Measurements from ENCODE around the gene CYP4V2. TPM values are rescaled to one million over a fixed set of nuclear protein-coding genes. Genes with fewer than 3 reads are reported as not detected.

The CYP4V2 gene
- total RNA-seq, 4 donors from 2014 or later, result 4.3 to 14.7 (median 4.8) TPM

DNA sequence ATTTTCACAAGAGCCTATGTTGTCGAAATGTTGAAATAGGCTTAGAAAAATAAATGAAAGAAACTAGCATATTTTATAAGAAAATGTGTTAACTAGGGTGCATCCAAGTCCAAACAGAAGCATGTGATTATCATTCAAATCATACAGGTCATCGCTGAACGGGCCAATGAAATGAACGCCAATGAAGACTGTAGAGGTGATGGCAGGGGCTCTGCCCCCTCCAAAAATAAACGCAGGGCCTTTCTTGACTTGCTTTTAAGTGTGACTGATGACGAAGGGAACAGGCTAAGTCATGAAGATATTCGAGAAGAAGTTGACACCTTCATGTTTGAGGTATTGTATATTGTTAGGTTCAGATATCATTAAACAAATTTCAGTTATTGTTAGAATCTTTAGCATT is 9.6 kb downstream of the CYP4V2 start:
- WGBS, 2 donors, result 85 to 87% methylated on average over 7 of the region's 7 CpGs
- no peak for TF ChIP-seq POLR2A (IDR thresholded peaks at IDR 0.05)
- TF ChIP-seq, protein P1, sequence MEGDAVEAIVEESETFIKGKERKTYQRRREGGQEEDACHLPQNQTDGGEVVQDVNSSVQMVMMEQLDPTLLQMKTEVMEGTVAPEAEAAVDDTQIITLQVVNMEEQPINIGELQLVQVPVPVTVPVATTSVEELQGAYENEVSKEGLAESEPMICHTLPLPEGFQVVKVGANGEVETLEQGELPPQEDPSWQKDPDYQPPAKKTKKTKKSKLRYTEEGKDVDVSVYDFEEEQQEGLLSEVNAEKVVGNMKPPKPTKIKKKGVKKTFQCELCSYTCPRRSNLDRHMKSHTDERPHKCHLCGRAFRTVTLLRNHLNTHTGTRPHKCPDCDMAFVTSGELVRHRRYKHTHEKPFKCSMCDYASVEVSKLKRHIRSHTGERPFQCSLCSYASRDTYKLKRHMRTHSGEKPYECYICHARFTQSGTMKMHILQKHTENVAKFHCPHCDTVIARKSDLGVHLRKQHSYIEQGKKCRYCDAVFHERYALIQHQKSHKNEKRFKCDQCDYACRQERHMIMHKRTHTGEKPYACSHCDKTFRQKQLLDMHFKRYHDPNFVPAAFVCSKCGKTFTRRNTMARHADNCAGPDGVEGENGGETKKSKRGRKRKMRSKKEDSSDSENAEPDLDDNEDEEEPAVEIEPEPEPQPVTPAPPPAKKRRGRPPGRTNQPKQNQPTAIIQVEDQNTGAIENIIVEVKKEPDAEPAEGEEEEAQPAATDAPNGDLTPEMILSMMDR (IDR thresholded peaks at IDR 0.05), result no peak
- DNase-seq (ENCODE audit: low spot score in 2 of 2), result no peak
- intact Hi-C loops (cut with DNase I; ENCODE audit: low total_unique reads), result no loop called here
- no peak overlapping the region for H3K4me3 ChIP-seq (ENCODE audit: low read depth, poor library complexity, severe bottlenecking)

- 49% methylated on average over 9 of the region's 9 CpGs for WGBS, 2 donors
- intact Hi-C loops (cut with DNase I; ENCODE audit: low total_unique reads), result no loop called here
- H3K4me3 ChIP-seq (ENCODE audit: low read depth, poor library complexity, severe bottlenecking), result no peak overlapping the region
- TF ChIP-seq, protein P1 (IDR thresholded peaks at IDR 0.05), result no peak
- TF ChIP-seq POLR2A (IDR thresholded peaks at IDR 0.05), result no peak
- no peak for DNase-seq (ENCODE audit: low spot score in 2 of 2)
Observed at GRCh38 chr4:186201535-186202230, 10.3 kb downstream of the CYP4V2 start.

DNA sequence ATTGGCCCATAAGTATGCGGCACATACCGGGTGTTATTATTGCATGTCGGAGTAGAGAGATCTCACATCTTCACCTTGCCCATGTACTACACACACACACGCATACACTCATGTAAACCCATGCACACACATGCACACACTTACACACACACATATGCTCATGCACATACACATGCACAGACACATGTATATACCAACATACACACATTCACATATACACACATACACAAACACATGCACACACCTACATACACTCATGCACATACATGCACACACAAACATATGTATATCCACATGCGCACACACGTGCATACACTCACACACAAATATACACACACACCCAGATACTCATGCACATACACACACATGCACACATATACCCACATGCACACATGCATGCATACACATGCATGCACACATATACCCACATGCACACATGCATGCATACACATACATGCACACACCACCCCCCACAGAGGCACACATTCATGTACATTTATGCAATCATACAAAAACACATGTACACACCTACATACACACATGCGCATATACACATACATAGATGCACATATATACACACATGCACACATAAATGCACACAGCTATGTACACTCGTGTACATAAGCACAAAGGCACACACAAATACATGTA is 11.2 kb downstream of the CYP4V2 start:
- WGBS, 2 donors, result 89 to 93% methylated on average over 8 of the region's 8 CpGs
- intact Hi-C loops (cut with DNase I; ENCODE audit: low total_unique reads), result no loop called here

GRCh38 chr4:186203406-186203805 is 12.0 kb downstream of the CYP4V2 start:
- no peak for DNase-seq (ENCODE audit: low spot score in 2 of 2)
- 46 to 54% methylated on average over 12 of the region's 12 CpGs for WGBS, 2 donors
- no peak for TF ChIP-seq POLR2A (IDR thresholded peaks at IDR 0.05)
- TF ChIP-seq, protein P1 (IDR thresholded peaks at IDR 0.05), result no peak
- intact Hi-C loops (cut with DNase I; ENCODE audit: low total_unique reads), result no loop called here
- H3K4me3 ChIP-seq (ENCODE audit: low read depth, poor library complexity, severe bottlenecking), result no peak overlapping the region

More for the DNA sequence above, 11.2 kb downstream of the CYP4V2 start:
- no peak overlapping the region for H3K4me3 ChIP-seq (ENCODE audit: low read depth, poor library complexity, severe bottlenecking)
- DNase-seq (ENCODE audit: low spot score in 2 of 2), result no peak
- no peak for TF ChIP-seq POLR2A (IDR thresholded peaks at IDR 0.05)
- TF ChIP-seq, protein P1 (IDR thresholded peaks at IDR 0.05), result no peak

GRCh38 chr4:186204103-186204559 is 12.8 kb downstream of the CYP4V2 start:
- H3K4me3 ChIP-seq (ENCODE audit: low read depth, poor library complexity, severe bottlenecking), result no peak overlapping the region
- 56 to 81% methylated on average over 44 to 45 of the region's 45 CpGs for WGBS, 2 donors
- TF ChIP-seq, protein P1 (IDR thresholded peaks at IDR 0.05), result no peak
- TF ChIP-seq POLR2A (IDR thresholded peaks at IDR 0.05), result no peak
- intact Hi-C loops (cut with DNase I; ENCODE audit: low total_unique reads), result no loop called here
- DNase-seq (ENCODE audit: low spot score in 2 of 2), result peak; percentile 21 to 84

All from lower leg skin (tissue), 4 donors.